ENCODE data around the gene PDXP.

DNA sequence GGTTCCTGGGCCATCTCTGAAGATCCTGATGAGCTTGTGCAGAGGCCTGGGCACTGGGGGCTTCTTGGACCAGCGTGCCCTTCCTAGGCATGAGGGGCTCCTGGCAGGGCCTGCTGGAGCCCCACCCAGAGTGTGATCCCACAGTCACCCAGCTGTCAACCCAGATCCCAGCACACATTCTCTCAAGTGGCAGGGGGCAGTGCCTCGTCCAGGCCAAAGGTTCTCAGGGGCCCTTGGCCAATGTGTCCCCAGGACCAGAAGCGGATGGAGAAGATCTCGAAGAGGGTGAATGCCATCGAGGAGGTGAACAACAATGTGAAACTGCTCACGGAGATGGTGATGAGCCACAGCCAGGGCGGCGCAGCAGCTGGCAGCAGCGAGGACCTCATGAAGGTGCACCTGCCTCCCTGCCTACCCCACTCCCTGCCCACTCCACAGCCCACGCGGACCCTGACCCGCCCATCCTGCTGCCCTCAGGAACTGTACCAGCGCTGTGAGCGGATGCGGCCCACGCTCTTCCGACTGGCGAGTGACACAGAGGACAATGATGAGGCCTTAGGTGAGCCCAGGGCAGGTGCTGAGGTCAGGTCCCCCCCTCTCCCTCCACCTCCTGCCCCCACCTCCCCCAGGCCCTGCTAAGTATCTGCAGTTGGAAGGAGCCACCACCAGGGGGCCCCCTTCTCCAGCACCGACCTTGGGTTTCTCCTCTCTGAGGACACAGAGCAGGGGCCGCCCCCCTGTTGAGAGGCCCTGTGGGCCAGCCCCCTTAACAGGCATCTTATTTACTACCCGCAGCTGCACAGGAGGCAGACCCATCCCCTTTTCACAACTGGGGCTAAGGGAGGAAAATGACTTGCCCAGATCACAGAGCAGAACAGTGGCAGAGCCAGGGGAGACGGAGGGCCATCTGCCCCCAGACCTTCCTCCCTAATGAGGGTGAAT, 35.2 kb upstream of the PDXP start:
- TF ChIP-seq, protein P1, sequence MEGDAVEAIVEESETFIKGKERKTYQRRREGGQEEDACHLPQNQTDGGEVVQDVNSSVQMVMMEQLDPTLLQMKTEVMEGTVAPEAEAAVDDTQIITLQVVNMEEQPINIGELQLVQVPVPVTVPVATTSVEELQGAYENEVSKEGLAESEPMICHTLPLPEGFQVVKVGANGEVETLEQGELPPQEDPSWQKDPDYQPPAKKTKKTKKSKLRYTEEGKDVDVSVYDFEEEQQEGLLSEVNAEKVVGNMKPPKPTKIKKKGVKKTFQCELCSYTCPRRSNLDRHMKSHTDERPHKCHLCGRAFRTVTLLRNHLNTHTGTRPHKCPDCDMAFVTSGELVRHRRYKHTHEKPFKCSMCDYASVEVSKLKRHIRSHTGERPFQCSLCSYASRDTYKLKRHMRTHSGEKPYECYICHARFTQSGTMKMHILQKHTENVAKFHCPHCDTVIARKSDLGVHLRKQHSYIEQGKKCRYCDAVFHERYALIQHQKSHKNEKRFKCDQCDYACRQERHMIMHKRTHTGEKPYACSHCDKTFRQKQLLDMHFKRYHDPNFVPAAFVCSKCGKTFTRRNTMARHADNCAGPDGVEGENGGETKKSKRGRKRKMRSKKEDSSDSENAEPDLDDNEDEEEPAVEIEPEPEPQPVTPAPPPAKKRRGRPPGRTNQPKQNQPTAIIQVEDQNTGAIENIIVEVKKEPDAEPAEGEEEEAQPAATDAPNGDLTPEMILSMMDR (IDR thresholded peaks at IDR 0.05) = peak; percentile 48 to 96 (median 60)
- no peak for TF ChIP-seq POLR2A (IDR thresholded peaks at IDR 0.05)
